MM.1S (cell line): ENCODE results near the gene HNRNPDL.

Experiments used
- CTCF ChIP-seq: fragments of 300-600 bp; sonication (generic); IDR thresholded peaks from 2 replicates; pipeline ENCODE4 v1.5.1; 2016; ENCODE audit warnings: antibody characterized with exemption, low read length, mixed read lengths
- EZH2 ChIP-seq: fragments of 300-600 bp; sonication (generic); optimal IDR thresholded peaks from 2 replicates; pipeline ENCODE3; 2017; ENCODE audit warnings: low read depth, mild to moderate bottlenecking, antibody characterized with exemption, low read length, mixed read lengths
- EZH2phosphoT487 ChIP-seq: fragments of 300-600 bp; sonication (generic); IDR thresholded peaks from 2 replicates; pipeline ENCODE4 v1.6.1; 2018; ENCODE audit warnings: antibody characterized with exemption, low read length

DNA sequence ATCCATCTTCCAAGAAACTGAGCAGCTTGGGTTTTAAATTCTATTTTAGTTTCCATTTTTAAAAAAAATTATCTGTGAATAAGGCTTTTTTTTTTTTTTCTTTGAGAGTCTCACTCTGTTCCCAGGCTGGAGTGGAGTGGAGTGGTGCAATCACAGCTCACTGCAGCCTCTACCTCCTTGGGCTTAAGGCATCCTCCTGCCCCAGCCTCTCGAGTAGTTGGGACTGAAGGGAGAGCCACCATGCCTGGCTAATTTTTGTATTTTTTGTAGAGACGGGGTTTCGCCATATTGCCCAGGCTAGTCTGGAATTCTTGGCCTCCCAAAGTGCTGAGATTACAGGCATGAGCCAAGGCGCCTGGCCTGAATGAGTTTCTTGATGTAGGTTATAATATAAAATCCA lies 1.6 kb upstream of the HNRNPDL start:
- no peak for TF ChIP-seq EZH2phosphoT487
- TF ChIP-seq CTCF = no peak
- no peak for TF ChIP-seq EZH2
